IMR-90 (cell line): ENCODE data around the gene ZNF48. TPM values are rescaled to one million over a fixed set of nuclear protein-coding genes. Genes with fewer than 3 reads are reported as not detected.

Source experiments
- ATAC-seq: fragments of 200-7000 bp; cut with Tn5 transposase; 2 replicates; pipeline ENCODE4 v1.9.1; 2020; ENCODE audit warnings: low read depth, mild to moderate bottlenecking, moderate library complexity
- BruUV-seq: library from RNA; stranded (reverse); fragments of 400-500 nt; replicated peaks from 2 replicates; lab custom pipeline; 2021; lab: Mats Ljungman, UMichigan
- CTCF ChIA-PET: fragments of 300-600 bp; formaldehyde crosslinking; extraction: SDS; loops from one replicate; lab custom pipeline; 2021; ENCODE audit warnings: antibody characterized with exemption; lab: Yijun Ruan, JAX
- POLR2A ChIA-PET: fragments of 300-600 bp; sonication (Branson Sonifier 250); formaldehyde crosslinking; loops from one replicate; lab custom pipeline; 2022; ENCODE audit warnings: antibody characterized with exemption; ENCODE audit not compliant: unreplicated experiment; lab: Charles Lee
- DNase-seq: peaks from one replicate; pipeline ENCODE4 v3.0.0; 2013
- H2AFZ ChIP-seq: replicated peaks from 2 replicates; pipeline ENCODE3; 2013; ENCODE audit warnings: low read length, mild to moderate bottlenecking; ENCODE audit not compliant: poor library complexity
- H2AK5ac ChIP-seq: 2 replicates; pipeline ENCODE4 v1.6.1; 2013; ENCODE audit warnings: low read depth, low read length, inconsistent platforms
- H2AK9ac ChIP-seq: replicated peaks from 2 replicates; pipeline ENCODE3; 2013; ENCODE audit warnings: mild to moderate bottlenecking, low read depth, low read length, moderate library complexity; ENCODE audit not compliant: poor library complexity
- H2BK120ac ChIP-seq: 2 replicates; pipeline ENCODE4 v1.6.1; 2013; ENCODE audit warnings: low read depth, low read length, inconsistent platforms
- H2BK15ac ChIP-seq: 3 replicates; pipeline ENCODE4 v1.6.1; 2013; ENCODE audit warnings: low read depth, low read length, inconsistent platforms
- H2BK20ac ChIP-seq: 2 replicates; pipeline ENCODE4 v1.6.1; 2013; ENCODE audit warnings: low read depth, mild to moderate bottlenecking, inconsistent platforms, low read length, moderate library complexity
- H2BK5ac ChIP-seq: 2 replicates; pipeline ENCODE4 v1.6.1; 2013; ENCODE audit warnings: mild to moderate bottlenecking, low read depth, low read length, inconsistent platforms; ENCODE audit not compliant: poor library complexity, severe bottlenecking
- H3K14ac ChIP-seq: replicated peaks from 2 replicates; pipeline ENCODE4 v1.6.1; 2013; ENCODE audit warnings: low read depth, low read length, inconsistent platforms
- H3K18ac ChIP-seq: 2 replicates; pipeline ENCODE4 v1.6.1; 2013; ENCODE audit warnings: low read depth, low read length, control low read depth
- H3K23ac ChIP-seq: 2 replicates; pipeline ENCODE4 v1.6.1; 2013; ENCODE audit warnings: low read depth, low read length, inconsistent platforms
- H3K27ac ChIP-seq: 2 replicates; pipeline ENCODE4 v1.5.1; 2013; ENCODE audit warnings: mild to moderate bottlenecking, control low read depth, low read length; ENCODE audit not compliant: insufficient read depth
- H3K27me3 ChIP-seq: 2 replicates; pipeline ENCODE4 v1.6.1; 2013; ENCODE audit warnings: low read length; ENCODE audit not compliant: control insufficient read depth, insufficient read depth
- H3K36me3 ChIP-seq: 2 replicates; pipeline ENCODE4 v1.6.1; 2013; ENCODE audit warnings: low read length, mixed read lengths; ENCODE audit not compliant: control insufficient read depth, insufficient read depth
- H3K4ac ChIP-seq: 2 replicates; pipeline ENCODE4 v1.6.1; 2013; ENCODE audit warnings: low read depth, low read length, inconsistent platforms
- H3K4me1 ChIP-seq: 2 replicates; pipeline ENCODE4 v1.6.1; 2013; ENCODE audit warnings: low read length, mixed read lengths; ENCODE audit not compliant: control insufficient read depth, insufficient read depth
- H3K4me2 ChIP-seq: 2 replicates; pipeline ENCODE4 v1.6.1; 2013; ENCODE audit warnings: low read depth, mild to moderate bottlenecking, control low read depth, low read length, moderate library complexity
- H3K4me3 ChIP-seq: 2 replicates; pipeline ENCODE4 v1.5.1; 2013; ENCODE audit warnings: low read depth, mild to moderate bottlenecking, control low read depth, low read length, moderate library complexity; ENCODE audit not compliant: insufficient read depth
- H3K56ac ChIP-seq: 2 replicates; pipeline ENCODE4 v1.6.1; 2013; ENCODE audit warnings: low read length, inconsistent platforms; ENCODE audit not compliant: insufficient read depth; ENCODE audit errors: extremely low read depth
- H3K79me1 ChIP-seq, 2 experiments: 2 replicates each; pipeline ENCODE4 v1.6.1; 2013; ENCODE audit warnings: low read length in 2 of 2, inconsistent platforms in 1 of 2, low read depth in 1 of 2
- H3K9ac ChIP-seq: 2 replicates; pipeline ENCODE4 v1.6.1; 2013; ENCODE audit warnings: low read depth, low read length, control low read depth
- H3K9me1 ChIP-seq: 2 replicates; pipeline ENCODE4 v1.6.1; 2013; ENCODE audit warnings: low read length, inconsistent platforms; ENCODE audit not compliant: insufficient read depth
- H3K9me3 ChIP-seq: 2 replicates; pipeline ENCODE4 v1.6.1; 2013; ENCODE audit warnings: low read length; ENCODE audit not compliant: control insufficient read depth, insufficient read depth
- H4K20me1 ChIP-seq: 2 replicates; pipeline ENCODE4 v1.6.1; 2013; ENCODE audit warnings: low read length, inconsistent platforms; ENCODE audit not compliant: insufficient read depth
- H4K5ac ChIP-seq: 2 replicates; pipeline ENCODE4 v1.6.1; 2013; ENCODE audit warnings: mild to moderate bottlenecking, low read depth, low read length, control low read depth
- H4K8ac ChIP-seq, 2 experiments: 2 replicates each; pipeline ENCODE4 v1.6.1; 2013; ENCODE audit warnings: low read depth in 2 of 2, low read length in 2 of 2, control low read depth in 1 of 2, inconsistent platforms in 1 of 2
- H4K91ac ChIP-seq: 2 replicates; pipeline ENCODE4 v1.6.1; 2013; ENCODE audit warnings: low read depth, low read length, inconsistent platforms; ENCODE audit not compliant: insufficient read depth
- CHD1 ChIP-seq: IDR thresholded peaks from 2 replicates; pipeline ENCODE4 v1.6.1; 2012; ENCODE audit warnings: low read depth, low read length, improper control_type of control experiment
- FOS ChIP-seq: fragments of 150-350 bp; IDR thresholded peaks from 2 replicates; pipeline ENCODE4 v1.6.1; 2016; ENCODE audit warnings: low read depth, low read length
- MAFK ChIP-seq: IDR thresholded peaks from 2 replicates; pipeline ENCODE4 v1.6.1; 2012; ENCODE audit warnings: low read depth, low read length, improper control_type of control experiment
- MAZ ChIP-seq: IDR thresholded peaks from 2 replicates; pipeline ENCODE4 v1.6.1; 2012; ENCODE audit warnings: low read depth, mild to moderate bottlenecking, low read length, improper control_type of control experiment, moderate library complexity, borderline replicate concordance
- MXI1 ChIP-seq: IDR thresholded peaks from 2 replicates; pipeline ENCODE4 v1.6.1; 2012; ENCODE audit warnings: low read depth, mild to moderate bottlenecking, low read length, moderate library complexity, borderline replicate concordance
- NFE2L2 ChIP-seq: fragments of 150-350 bp; IDR thresholded peaks from 2 replicates; pipeline ENCODE4 v1.6.1; 2016; ENCODE audit warnings: low read depth, mild to moderate bottlenecking, low read length
- POLR2A ChIP-seq: IDR thresholded peaks from 2 replicates; pipeline ENCODE4 v1.6.1; 2012; ENCODE audit warnings: mild to moderate bottlenecking, low read depth, low read length
- RAD21 ChIP-seq: IDR thresholded peaks from 2 replicates; pipeline ENCODE4 v1.6.1; 2012; ENCODE audit warnings: low read length, improper control_type of control experiment
- RCOR1 ChIP-seq: IDR thresholded peaks from 2 replicates; pipeline ENCODE4 v1.6.1; 2012; ENCODE audit warnings: mild to moderate bottlenecking, low read length, improper control_type of control experiment; ENCODE audit not compliant: insufficient replicate concordance
- RFX5 ChIP-seq: IDR thresholded peaks from 2 replicates; pipeline ENCODE4 v1.8.0; 2012; ENCODE audit warnings: low read depth, mild to moderate bottlenecking, low read length, moderate library complexity
- SMC3 ChIP-seq: fragments of 150-350 bp; IDR thresholded peaks from 2 replicates; pipeline ENCODE4 v1.6.1; 2016; ENCODE audit warnings: low read depth, mild to moderate bottlenecking, antibody characterized with exemption, low read length, moderate library complexity
- WGBS, 2 experiments: methylation state at CpG; one replicate each; pipeline versions ENCODE4 v1.1.5 to v1.1.7; 2013; ENCODE audit warnings: missing lambda C conversion rate in 2 of 2; ENCODE audit not compliant: insufficient read length in 1 of 2; ENCODE audit errors: extremely low coverage in 2 of 2; 5-methylcytosine and 5-hydroxymethylcytosine counted together
- dilution Hi-C: fragments of 300-500 bp; cut with HindIII; formaldehyde crosslinking; loops from one replicate; pipeline ENCODE4 v1.14.3; 2018; ENCODE audit warnings: low sequenced_read_pairs; ENCODE audit not compliant: unreplicated experiment
- in situ Hi-C: fragments of 300-500 bp; cut with MboI; formaldehyde crosslinking; loops from 3 replicates; pipeline ENCODE4 v1.14.3; 2019; ENCODE audit warnings: low sequenced_read_pairs, inconsistent platforms, mixed read lengths
- intact Hi-C: fragments of 100-400 bp; cut with micrococcal nuclease; formaldehyde crosslinking; loops from 2 replicates; pipeline ENCODE4 v1.10.0; 2022
- polyA plus RNA-seq, 3 experiments: library from polyadenylated mRNA; depleted of rRNA; stranded (reverse); fragments of >200 nt; gene quantifications; 2 replicates each; pipeline ENCODE4 v1.2.3, GENCODE V29; 2012; ENCODE audit warnings: low replicate concordance in 1 of 3
- total RNA-seq: library from RNA; depleted of rRNA; stranded (reverse); fragments of >200 nt; gene quantifications from 2 replicates; pipeline ENCODE4 v1.2.3, GENCODE V29; 2012
- TF ChIP-seq, protein P1 (sequence below): fragments of 150-350 bp; IDR thresholded peaks from 2 replicates; pipeline ENCODE4 v1.6.1; 2016; ENCODE audit warnings: low read depth, mild to moderate bottlenecking, low read length, moderate library complexity, borderline replicate concordance
- TF ChIP-seq, protein P2 (sequence below): fragments of 150-350 bp; IDR thresholded peaks from 2 replicates; pipeline ENCODE4 v1.6.1; 2017; ENCODE audit warnings: mild to moderate bottlenecking, antibody characterized with exemption, low read length, low read depth

The ZNF48 gene
- total and polyA plus RNA-seq, 2 of the 4 experiments (the other 2 are of a cell fraction) = 5.8 to 6.6 TPM

DNA sequence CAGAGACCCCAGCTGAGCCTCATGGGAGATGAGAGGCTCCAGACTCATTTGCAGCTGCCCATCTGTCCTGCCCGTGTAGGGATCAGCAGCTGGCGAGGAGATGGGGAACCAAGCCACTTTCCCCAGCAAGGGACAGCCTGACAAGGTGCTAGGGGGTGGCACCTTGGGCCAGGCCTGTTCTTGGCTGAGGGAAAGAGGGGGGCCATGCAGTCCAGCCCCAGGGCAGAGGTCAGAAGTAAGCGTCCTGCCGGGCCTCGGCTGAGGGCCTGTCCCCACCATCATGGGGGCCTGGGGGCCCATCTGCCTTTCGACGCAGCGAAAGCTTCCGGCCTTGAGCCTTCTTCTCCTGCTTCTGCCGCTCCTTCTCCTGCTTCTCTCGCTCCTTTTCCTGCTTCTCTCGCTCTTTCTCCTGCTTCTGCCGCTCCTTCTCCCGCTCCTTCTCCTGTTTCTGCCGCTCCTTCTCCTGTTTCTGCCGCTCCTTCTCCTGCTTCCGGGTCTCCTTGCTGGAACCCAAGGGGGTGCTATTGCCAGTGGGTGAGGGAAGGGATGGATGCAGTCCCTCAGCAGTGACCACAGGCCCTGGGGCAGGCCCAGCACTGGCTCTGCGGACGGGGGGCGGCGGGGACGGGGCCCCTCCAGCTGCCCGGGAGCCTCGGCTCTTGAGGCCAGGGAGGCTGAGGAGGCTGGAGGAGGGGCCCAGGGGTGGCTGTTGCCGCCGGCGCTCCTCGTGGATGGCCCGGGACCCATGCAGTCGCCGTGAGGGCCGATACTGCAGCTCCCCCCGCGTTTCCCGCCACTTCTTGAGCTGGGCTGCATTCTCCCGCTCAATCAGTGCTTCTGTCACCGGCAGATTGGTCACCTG is 37.3 kb upstream of the ZNF48 start (continued):
- TF ChIP-seq, protein P1, sequence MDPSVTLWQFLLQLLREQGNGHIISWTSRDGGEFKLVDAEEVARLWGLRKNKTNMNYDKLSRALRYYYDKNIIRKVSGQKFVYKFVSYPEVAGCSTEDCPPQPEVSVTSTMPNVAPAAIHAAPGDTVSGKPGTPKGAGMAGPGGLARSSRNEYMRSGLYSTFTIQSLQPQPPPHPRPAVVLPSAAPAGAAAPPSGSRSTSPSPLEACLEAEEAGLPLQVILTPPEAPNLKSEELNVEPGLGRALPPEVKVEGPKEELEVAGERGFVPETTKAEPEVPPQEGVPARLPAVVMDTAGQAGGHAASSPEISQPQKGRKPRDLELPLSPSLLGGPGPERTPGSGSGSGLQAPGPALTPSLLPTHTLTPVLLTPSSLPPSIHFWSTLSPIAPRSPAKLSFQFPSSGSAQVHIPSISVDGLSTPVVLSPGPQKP = no peak

DNA sequence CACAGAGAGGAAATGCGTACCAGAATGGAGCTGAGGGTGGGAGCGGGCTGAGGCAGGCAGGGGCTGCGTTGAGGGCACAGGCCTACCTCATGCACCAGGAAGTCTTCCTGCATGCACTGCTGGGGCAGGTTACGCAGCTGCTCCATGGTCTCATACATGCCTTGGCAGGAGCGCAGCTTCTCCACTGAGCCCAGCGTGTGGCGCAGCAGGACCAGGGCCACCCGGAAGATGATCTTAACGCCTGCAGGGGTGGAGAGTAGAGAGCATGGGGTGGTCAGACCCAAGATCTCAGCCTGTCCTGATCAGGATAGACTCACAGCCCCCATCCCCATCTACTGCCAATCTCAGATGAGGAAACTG is 36.7 kb upstream of the ZNF48 start:
- Histone ChIP-seq H2AK9ac (no peak overlapping the region), H3K27ac (no peak overlapping the region), H3K9ac (no peak overlapping the region), H2BK5ac (no peak overlapping the region), H3K4ac (no peak overlapping the region), H4K91ac (no peak overlapping the region), H2BK20ac (no peak overlapping the region), H2AK5ac (no peak overlapping the region), H2AFZ (no peak overlapping the region), H3K9me3 (no peaks in the 10 kb centered on the region), H3K14ac (no peak overlapping the region), H3K18ac (no peak overlapping the region), H3K4me1 (peaks cover 5% of the 10 kb centered on the region; the same call in 1 of the 2 replicates), H3K56ac (no peak overlapping the region), H4K8ac (no peak overlapping the region), H3K79me1 (peaks cover 15 to 56% of the 10 kb centered on the region in 2 experiments), H3K36me3 (peaks cover 41% of the 10 kb centered on the region), H3K23ac (no peak overlapping the region), H3K4me2 (no peak overlapping the region), H3K4me3 (no peak overlapping the region), H3K27me3 (no peaks in the 10 kb centered on the region), H2BK120ac (no peak overlapping the region), H4K5ac (no peak overlapping the region), H2BK15ac (no peak overlapping the region), H3K9me1 (peaks cover 7% of the 10 kb centered on the region; the same call in 1 of the 2 replicates), H4K20me1 (peaks cover 5% of the 10 kb centered on the region; the same call in 1 of the 2 replicates)
- intact Hi-C loops = no loop called here
- ChIA-PET POLR2A (no interaction called here), CTCF (interaction anchor here (0.6 kb wide), 1 partner anchor 9 kb away, joined by 4 read pairs; no protein-coding TSS in a partner anchor)
- ATAC-seq = no peak
- dilution Hi-C loops = no loop called here
- WGBS, 2 experiments = 100% methylated on average over 1 of the region's 9 CpGs; no CpG with 5 or more reads in 1 of the 2 experiments
- DNase-seq = no peak
- in situ Hi-C loops = no loop called here
- BruUV-seq = no TSS peak
- TF ChIP-seq, protein P1 = no peak
- TF ChIP-seq FOS (no peak), NFE2L2 (no peak), POLR2A (no peak), MAFK (no peak), SMC3 (no peak), MAZ (no peak), RFX5 (no peak), RAD21 (no peak), RCOR1 (no peak), MXI1 (no peak), CHD1 (no peak)
- TF ChIP-seq, protein P2, sequence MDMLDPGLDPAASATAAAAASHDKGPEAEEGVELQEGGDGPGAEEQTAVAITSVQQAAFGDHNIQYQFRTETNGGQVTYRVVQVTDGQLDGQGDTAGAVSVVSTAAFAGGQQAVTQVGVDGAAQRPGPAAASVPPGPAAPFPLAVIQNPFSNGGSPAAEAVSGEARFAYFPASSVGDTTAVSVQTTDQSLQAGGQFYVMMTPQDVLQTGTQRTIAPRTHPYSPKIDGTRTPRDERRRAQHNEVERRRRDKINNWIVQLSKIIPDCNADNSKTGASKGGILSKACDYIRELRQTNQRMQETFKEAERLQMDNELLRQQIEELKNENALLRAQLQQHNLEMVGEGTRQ = no peak
